Measurements from ENCODE around the gene MAPK11.

Gene MAPK11

GRCh38 chr22:50268655-50269113, 1.5 kb downstream of the MAPK11 start:
- peaks cover 6 to 44% (median 24%) of the 10 kb centered on the region in 11 experiments; a peak in 17 of 22 replicates for H4K20me1 ChIP-seq
- H3K4me3 ChIP-seq: peak overlapping the region in 6 of 10 experiments; percentile 55 to 73 (median 66); a peak in 7 of 20 replicates
- H3K9ac ChIP-seq: peak overlapping the region in 3 of 11 experiments; percentile 71 to 79 (median 78); a peak in 5 of 22 replicates
- H3K27me3 ChIP-seq: peaks cover 0 to 10% (median 6%) of the 10 kb centered on the region in 11 experiments; a peak in 7 of 22 replicates
- H3K4me2 ChIP-seq: peak overlapping the region in 10 of 11 experiments; percentile 91 to 100 (median 100); a peak in 20 of 22 replicates
- peaks cover 32 to 68% (median 58%) of the 10 kb centered on the region in 10 experiments for H3K4me1 ChIP-seq
- peaks cover 0 to 8% (median 0%) of the 10 kb centered on the region in 11 experiments; a peak in 3 of 22 replicates for H3K9me3 ChIP-seq (replicated peaks in 1 of 11)
- peaks cover 0 to 17% (median 7%) of the 10 kb centered on the region in 11 experiments; a peak in 8 of 22 replicates for H3K36me3 ChIP-seq
- H3K27ac ChIP-seq: peak overlapping the region in 1 of 11 experiments; percentile 70; a peak in 1 of 22 replicates
- no peak for TF ChIP-seq Cebpa-rat (IDR thresholded peaks at IDR 0.05)

GRCh38 chr22:50267591-50268390, 2.4 kb downstream of the MAPK11 start:
- Histone ChIP-seq H3K9me3 (replicated peaks in 1 of 11) (peaks cover 0 to 8% (median 0%) of the 10 kb centered on the region in 11 experiments; a peak in 3 of 22 replicates), H3K4me3 (no peak overlapping the region), H3K4me2 (peak overlapping the region in 6 of 11 experiments; percentile 4 to 100 (median 100); a peak in 4 of 22 replicates), H3K9ac (no peak overlapping the region), H3K27me3 (peaks cover 0 to 10% (median 6%) of the 10 kb centered on the region in 11 experiments; a peak in 7 of 22 replicates), H3K27ac (no peak overlapping the region), H3K4me1 (peaks cover 38 to 72% (median 65%) of the 10 kb centered on the region in 10 experiments), H4K20me1 (peaks cover 4 to 39% (median 21%) of the 10 kb centered on the region in 11 experiments; a peak in 17 of 22 replicates), H3K36me3 (peaks cover 0 to 17% (median 7%) of the 10 kb centered on the region in 11 experiments; a peak in 8 of 22 replicates)
- no peak for TF ChIP-seq Cebpa-rat (IDR thresholded peaks at IDR 0.05)

GRCh38 chr22:50266994-50267393, 3.2 kb downstream of the MAPK11 start:
- Histone ChIP-seq H3K4me2 (no peak overlapping the region), H3K4me1 (peaks cover 38 to 72% (median 65%) of the 10 kb centered on the region in 10 experiments), H3K4me3 (no peak overlapping the region), H3K9me3 (replicated peaks in 1 of 11) (peaks cover 0 to 8% (median 0%) of the 10 kb centered on the region in 11 experiments; a peak in 3 of 22 replicates), H3K27ac (no peak overlapping the region), H3K27me3 (peaks cover 0 to 10% (median 6%) of the 10 kb centered on the region in 11 experiments; a peak in 7 of 22 replicates), H3K9ac (no peak overlapping the region), H4K20me1 (peaks cover 0 to 31% (median 18%) of the 10 kb centered on the region in 11 experiments; a peak in 13 of 22 replicates), H3K36me3 (peaks cover 0 to 17% (median 7%) of the 10 kb centered on the region in 11 experiments; a peak in 8 of 22 replicates)
- no peak for TF ChIP-seq Cebpa-rat (IDR thresholded peaks at IDR 0.05)

- Histone ChIP-seq H3K9me3 (replicated peaks in 1 of 11) (peaks cover 0 to 8% (median 0%) of the 10 kb centered on the region in 11 experiments; a peak in 3 of 22 replicates), H3K27me3 (no peaks in the 10 kb centered on the region)
These were observed 5.1 kb downstream of the MAPK11 start for GRCh38 chr22:50264946-50265669.

GRCh38 chr22:50264104-50264745, 6.0 kb downstream of the MAPK11 start:
- no peak for TF ChIP-seq Cebpa-rat (IDR thresholded peaks at IDR 0.05)
- H3K4me1 ChIP-seq: peaks cover 30 to 65% (median 57%) of the 10 kb centered on the region in 10 experiments
- no peak overlapping the region for H3K4me3 ChIP-seq
- H3K9me3 ChIP-seq (replicated peaks in 1 of 11): peaks cover 0 to 8% (median 0%) of the 10 kb centered on the region in 11 experiments; a peak in 3 of 22 replicates
- H3K9ac ChIP-seq: no peak overlapping the region
- H3K36me3 ChIP-seq: peaks cover 0 to 19% (median 7%) of the 10 kb centered on the region in 11 experiments; a peak in 8 of 22 replicates
- no peak overlapping the region for H3K27ac ChIP-seq
- H3K27me3 ChIP-seq: no peaks in the 10 kb centered on the region
- 0 out of 22 replicates have a peak overlapping the region, but pooled peaks of 2 of the 11 experiments have one; percentile 7 for H3K4me2 ChIP-seq
- peaks cover 2 to 29% (median 14%) of the 10 kb centered on the region in 11 experiments; a peak in 14 of 22 replicates for H4K20me1 ChIP-seq

More at GRCh38 chr22:50264946-50265669, 5.1 kb downstream of the MAPK11 start:
- Histone ChIP-seq H3K4me3 (no peak overlapping the region), H3K9ac (0 out of 22 replicates have a peak overlapping the region, but pooled peaks of 1 of the 11 experiments have one; percentile 10), H3K4me1 (peaks cover 29 to 66% (median 59%) of the 10 kb centered on the region in 10 experiments), H3K27ac (no peak overlapping the region), H3K4me2 (peak overlapping the region in 6 of 11 experiments; percentile 6 to 43 (median 14); a peak in 5 of 22 replicates), H3K36me3 (peaks cover 0 to 17% (median 7%) of the 10 kb centered on the region in 11 experiments; a peak in 8 of 22 replicates), H4K20me1 (peaks cover 0 to 24% (median 13%) of the 10 kb centered on the region in 11 experiments; a peak in 11 of 22 replicates)
- no peak for TF ChIP-seq Cebpa-rat (IDR thresholded peaks at IDR 0.05)

- Histone ChIP-seq H3K9me3 (replicated peaks in 1 of 11) (peaks cover 0 to 8% (median 0%) of the 10 kb centered on the region in 11 experiments; a peak in 3 of 22 replicates), H3K27ac (peak overlapping the region in 7 of 11 experiments; percentile 2 to 81 (median 60); a peak in 9 of 22 replicates), H3K4me1 (peaks cover 36 to 62% (median 46%) of the 10 kb centered on the region in 10 experiments), H3K27me3 (no peaks in the 10 kb centered on the region), H3K4me3 (peak overlapping the region in 4 of 10 experiments; percentile 73 to 78 (median 75); a peak in 6 of 20 replicates), H3K4me2 (peak overlapping the region; percentile 92 to 99 (median 97)), H3K36me3 (peaks cover 0 to 31% (median 11%) of the 10 kb centered on the region in 11 experiments; a peak in 9 of 22 replicates), H4K20me1 (peaks cover 9 to 34% (median 23%) of the 10 kb centered on the region in 11 experiments; a peak in 15 of 22 replicates), H3K9ac (peak overlapping the region in 8 of 11 experiments; percentile 12 to 86 (median 82); a peak in 10 of 22 replicates)
- no peak for TF ChIP-seq Cebpa-rat (IDR thresholded peaks at IDR 0.05)
These were observed 7.1 kb downstream of the MAPK11 start for GRCh38 chr22:50262973-50263617.

- H3K27me3 ChIP-seq: no peaks in the 10 kb centered on the region
- TF ChIP-seq Cebpa-rat (IDR thresholded peaks at IDR 0.05): no peak
- peak overlapping the region; percentile 92 to 99 (median 97) for H3K4me2 ChIP-seq
- peaks cover 36 to 62% (median 45%) of the 10 kb centered on the region in 10 experiments for H3K4me1 ChIP-seq
- peaks cover 9 to 40% (median 24%) of the 10 kb centered on the region in 11 experiments; a peak in 15 of 22 replicates for H4K20me1 ChIP-seq
- peak overlapping the region in 10 of 11 experiments; percentile 60 to 86 (median 82); a peak in 16 of 22 replicates for H3K9ac ChIP-seq
- peak overlapping the region in 8 of 10 experiments; percentile 71 to 80 (median 76); a peak in 15 of 20 replicates for H3K4me3 ChIP-seq
- peaks cover 0 to 37% (median 16%) of the 10 kb centered on the region in 11 experiments; a peak in 15 of 22 replicates for H3K36me3 ChIP-seq
- peaks cover 0 to 8% (median 0%) of the 10 kb centered on the region in 11 experiments; a peak in 3 of 22 replicates for H3K9me3 ChIP-seq (replicated peaks in 1 of 11)
- H3K27ac ChIP-seq: peak overlapping the region in 8 of 11 experiments; percentile 2 to 81 (median 61); a peak in 10 of 22 replicates
These were observed 7.7 kb downstream of the MAPK11 start for GRCh38 chr22:50262460-50262911.

Measured in BLaER1 treated with 17β-estradiol and CSF1 and Interleukin-3, amounts not matched to agents 10 nM and 100 nM (cell line).